Activated CD4-positive, alpha-beta T cell treated with anti-CD3 and anti-CD28 coated beads, Interleukin-2, amount 50 U/mL, for 24 hours (primary cell): ENCODE measurements around the gene RAB11B.
"Not testable (repeated sequence)": the region's sequence is repeated elsewhere in the genome, so short reads cannot be mapped to it uniquely, and the experiment has no call there.

Experiments used
- DNase-seq, 2 donors: peaks; one replicate each; pipeline ENCODE4 v3.0.0-alpha.2; 2020; ENCODE audit warnings: low read depth in 1 of 2, low spot score in 1 of 2

RAB11B gene

GRCh38 chr19:8370176-8371010 lies 19.8 kb upstream of the RAB11B start:
- DNase-seq, result no peak

- no peak for DNase-seq
These were observed 19.0 kb upstream of the RAB11B start for GRCh38 chr19:8371011-8371804.

GRCh38 chr19:8373867-8374813 lies 16.0 kb upstream of the RAB11B start:
- no peak for DNase-seq

DNA sequence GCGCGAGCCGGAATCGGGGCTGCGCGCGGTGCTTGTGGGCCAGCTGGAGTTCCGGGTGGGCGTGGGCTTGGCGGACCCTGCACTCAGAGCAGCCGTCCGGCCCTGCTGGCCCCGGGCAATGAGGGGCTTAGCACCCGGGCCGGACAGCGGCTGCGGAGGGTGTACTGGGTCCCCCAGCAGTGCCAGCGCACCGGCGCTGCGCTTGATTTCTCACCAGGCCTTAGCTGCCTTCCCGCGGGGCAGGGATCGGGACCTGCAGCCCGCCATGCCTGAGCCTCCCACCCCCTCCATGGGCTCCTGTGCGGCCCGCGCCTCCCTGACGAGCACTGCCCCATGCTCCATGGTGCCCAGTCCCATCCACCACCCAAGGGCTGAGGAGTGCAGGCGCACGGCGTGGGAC lies 14.4 kb upstream of the RAB11B start:
- DNase-seq, result not testable (repeated sequence)

DNA sequence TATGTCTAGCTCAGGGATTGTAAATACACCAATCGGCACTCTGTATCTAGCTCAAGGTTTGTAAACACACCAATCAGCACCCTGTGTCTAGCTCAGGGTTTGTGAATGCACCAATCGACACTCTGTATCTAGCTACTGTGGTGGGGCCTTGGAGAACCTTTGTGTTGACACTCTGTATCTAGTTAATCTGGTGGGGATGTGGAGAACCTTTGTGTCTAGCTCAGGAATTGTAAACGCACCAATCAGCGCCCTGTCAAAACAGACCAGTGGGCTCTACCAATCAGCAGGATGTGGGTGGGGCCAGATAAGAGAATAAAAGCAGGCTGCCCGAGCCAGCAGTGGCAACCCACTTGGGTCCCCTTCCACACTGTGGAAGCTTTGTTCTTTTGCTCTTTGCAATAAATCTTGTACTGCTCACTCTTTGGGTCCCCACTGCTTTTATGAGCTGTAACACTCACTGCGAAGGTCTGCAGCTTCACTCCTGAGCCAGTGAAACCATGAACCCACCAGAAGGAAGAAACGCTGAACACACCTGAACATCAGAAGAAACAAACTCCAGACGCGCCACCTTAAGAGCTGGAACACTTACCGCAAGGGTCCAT lies 13.7 kb upstream of the RAB11B start:
- DNase-seq, result not testable (repeated sequence)

DNA sequence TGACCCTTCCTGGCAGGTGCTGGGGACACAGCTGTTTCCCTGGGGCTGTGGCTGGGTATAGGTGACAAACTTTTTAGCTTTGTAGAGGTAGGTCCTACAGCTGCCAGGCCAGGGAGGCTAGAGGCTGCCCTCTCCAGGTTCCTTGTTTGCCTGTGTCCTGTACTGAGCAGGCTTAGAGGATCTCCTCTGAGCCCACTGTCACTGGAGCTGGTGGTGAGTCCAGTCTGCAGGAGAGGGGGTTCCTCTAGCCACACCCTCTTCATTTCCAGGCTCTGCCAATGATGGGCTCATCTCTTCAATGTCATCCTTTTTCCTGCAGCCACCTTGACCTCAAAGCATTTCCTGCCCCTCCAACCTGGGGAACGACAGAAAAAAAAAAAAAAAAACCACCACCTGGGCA lies 12.6 kb upstream of the RAB11B start:
- no peak for DNase-seq

GRCh38 chr19:8379156-8379891 lies 10.8 kb upstream of the RAB11B start:
- not testable (repeated sequence) for DNase-seq

DNA sequence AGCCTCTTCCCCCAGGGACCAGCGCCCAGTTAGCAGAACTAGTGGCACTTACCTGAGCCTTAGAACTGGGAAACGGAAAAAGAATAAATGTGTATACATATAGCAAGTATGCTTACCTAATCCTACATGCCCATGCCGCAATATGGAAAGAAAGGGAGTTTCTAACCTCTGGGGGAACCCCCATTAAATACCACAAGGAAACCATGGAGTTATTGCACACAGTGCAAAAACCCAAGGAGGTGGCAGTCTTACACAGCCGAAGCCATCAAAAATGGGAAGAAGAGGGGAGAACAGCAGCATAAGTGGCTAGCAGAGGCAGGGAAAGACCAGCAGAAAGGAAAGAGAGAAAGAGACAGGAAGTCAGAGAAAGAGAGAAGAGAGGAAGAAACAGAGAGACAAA lies 5.6 kb upstream of the RAB11B start:
- not testable (repeated sequence) for DNase-seq

DNA sequence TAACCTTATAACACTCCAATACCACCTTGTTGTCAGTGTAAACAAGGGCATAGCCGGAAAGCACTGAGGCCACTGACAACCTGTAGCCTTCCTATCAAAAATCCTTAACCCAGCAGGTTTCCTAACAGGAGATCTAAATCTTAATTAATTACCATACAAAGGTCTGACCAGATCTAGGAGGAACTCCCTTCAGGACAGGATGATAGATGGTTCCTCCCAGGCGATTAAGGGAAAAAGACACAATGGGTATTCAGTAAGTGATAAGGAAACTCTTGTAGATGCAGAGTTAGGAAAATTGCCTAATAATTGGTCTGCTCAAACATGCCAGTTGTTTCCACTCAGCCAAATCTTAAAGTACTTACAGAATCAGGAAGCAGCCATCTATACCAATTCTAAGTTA lies 5.1 kb upstream of the RAB11B start:
- DNase-seq, result not testable (repeated sequence)

GRCh38 chr19:8385566-8385965 lies 4.6 kb upstream of the RAB11B start:
- DNase-seq, result not testable (repeated sequence)

DNA sequence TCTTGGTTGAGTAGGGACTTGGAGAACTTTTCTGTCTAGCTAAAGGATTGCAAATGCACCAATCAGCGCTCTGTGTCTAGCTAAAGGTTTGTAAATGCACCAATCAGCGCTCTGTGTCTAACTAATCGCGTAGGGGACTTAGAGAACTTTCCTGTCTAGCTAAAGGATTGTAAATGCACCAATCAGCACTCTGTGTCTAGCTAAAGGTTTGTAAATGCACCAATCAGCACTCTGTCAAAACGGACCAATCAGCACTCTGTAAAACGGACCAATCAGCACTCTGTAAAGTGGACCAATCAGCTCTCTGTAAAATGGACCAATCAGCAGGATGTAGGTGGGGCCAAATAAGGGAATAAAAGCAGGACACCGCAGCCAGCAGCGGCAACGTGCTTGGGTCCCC lies 3.7 kb upstream of the RAB11B start:
- not testable (repeated sequence) for DNase-seq

- no peak for DNase-seq
These were observed 3.2 kb upstream of the RAB11B start for GRCh38 chr19:8386990-8387389.

DNA sequence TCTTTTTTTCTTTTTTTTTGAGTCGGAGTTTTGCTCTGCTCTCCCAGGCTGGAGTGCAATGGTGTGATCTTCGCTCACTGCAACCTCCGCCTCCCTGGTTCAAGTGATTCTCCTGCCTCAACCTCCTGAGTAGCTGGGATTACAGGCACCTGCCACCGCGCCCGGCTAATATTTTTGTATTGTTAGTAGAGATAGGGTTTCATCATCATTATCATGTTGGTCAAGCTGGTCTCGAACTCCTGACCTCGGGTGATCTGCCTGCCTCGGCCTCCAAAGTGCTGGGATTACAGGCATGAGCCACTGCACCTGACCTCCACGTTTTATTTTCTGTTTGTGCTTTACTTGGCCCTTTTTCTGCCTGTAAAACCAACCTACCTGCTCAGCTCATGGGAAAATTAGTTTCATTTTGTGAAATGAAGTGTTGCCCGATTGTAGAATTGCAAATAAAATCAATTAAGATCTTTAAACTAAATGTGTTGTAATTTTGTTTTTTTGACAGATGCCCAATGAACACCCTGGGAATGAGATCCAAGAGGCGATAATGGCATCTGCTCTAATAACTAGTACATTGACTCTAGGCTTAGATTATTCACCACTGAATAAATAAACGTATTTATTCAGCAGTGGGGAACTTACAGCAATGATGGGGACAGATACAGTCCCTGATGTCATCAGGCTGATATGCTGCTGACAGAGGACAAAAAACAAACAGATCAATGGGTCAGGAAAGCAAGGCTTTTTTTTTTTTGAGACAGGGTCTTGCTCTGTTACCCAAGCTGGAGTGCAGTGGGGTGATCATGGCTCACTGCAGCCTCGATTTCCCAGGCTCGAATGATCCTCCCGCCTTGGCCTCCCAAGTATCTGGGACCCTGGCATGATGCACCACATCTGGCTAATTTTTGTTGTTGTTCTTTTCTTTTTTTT lies 2.2 kb upstream of the RAB11B start:
- no peak for DNase-seq

DNA sequence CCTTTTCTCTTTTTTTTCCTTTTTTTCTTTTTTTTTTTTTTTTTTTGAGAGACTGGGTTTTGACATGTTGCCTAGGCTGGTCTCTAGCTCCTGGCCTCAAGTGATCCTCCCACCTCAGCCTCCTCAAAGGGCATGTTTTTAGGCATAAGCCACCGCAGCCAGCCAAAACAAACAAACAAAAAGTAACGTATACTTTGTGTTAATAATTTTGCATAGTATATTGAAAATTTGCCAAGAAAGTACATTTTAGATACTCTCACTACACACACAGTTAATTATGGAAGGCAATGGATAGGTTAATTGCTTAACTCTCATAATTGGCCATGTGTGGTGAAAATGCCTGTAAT lies 1.6 kb upstream of the RAB11B start:
- no peak for DNase-seq

- DNase-seq, result peak; percentile 90 to 91
These were observed 439 bp downstream of the RAB11B start for GRCh38 chr19:8390617-8390981.

DNA sequence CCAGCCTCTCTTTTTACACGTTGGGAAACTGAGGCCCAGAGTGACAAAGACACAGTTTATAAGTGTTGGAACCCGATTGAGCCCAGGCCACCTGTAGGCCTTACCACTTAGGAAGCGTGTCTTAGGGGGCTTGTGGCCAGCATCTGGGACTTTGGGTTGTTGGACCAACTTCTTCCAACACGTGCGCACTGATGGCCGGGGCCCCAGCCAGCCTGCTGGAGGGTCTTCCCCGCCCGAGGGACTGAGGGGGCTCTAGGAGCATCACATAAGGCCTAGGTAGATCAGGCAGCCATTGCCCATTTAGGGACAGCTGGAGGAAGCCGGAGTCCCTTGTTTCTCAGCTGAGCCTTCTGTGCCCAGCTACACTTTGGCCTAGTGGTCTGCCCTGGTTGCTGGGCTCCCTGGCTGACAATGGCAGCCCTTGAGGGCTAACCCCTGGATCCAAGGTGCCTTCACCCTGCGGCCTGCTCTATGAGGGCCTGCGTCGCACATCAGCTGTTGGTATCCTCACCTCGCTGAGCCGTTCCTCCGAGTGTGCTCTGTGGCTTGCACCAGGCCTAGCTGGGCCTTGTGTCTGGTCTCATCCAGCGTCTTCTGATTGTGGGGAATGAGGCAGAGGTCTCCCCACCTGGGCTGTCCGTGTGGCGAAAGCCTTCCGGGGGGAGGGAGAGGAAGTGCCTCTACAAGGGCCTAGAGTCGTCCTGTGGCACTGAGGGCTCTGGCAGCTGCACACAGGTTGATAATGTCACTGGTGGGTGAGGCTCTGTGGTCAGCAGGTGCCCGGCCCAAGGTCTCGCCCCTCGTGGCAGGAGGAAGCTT lies 1.2 kb downstream of the RAB11B start:
- DNase-seq, result no peak

DNA sequence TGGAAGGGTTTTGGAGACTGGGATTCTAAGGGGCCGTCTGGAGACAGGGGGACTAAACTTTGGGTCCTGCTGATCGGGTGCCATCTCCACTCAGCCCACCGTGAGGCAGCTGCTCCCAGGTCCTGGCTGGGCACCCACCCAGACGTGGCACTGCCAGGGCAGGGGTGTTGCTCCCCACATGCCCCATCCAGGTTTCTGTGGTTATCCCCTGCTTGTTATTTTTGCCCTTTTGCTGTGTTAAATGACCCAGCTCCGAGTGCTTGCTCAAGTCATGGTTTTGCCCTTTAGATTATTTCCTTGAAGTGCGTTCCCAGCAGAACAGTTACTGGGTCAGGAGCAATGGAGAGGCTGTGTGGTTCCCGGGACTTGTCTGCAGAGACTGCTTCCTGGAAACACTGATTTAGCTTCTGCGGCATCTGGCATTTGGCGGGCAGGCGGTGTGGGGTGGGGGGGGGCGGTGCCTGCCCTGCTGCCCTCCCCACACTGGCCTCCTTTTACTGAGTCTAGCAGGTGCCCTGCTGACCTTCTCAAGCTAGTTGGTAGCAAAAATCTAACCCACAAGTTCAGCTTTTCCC lies 1.9 kb downstream of the RAB11B start:
- no peak for DNase-seq
